Measurements from ENCODE around the gene GPR152.
"Not testable (repeated sequence)": the region's sequence is repeated elsewhere in the genome, so short reads cannot be mapped to it uniquely, and the experiment has no call there.

Gene GPR152

GRCh38 chr11:67439321-67440228 lies 13.0 kb downstream of the GPR152 start:
- no peak for DNase-seq

GRCh38 chr11:67438158-67438902 lies 14.2 kb downstream of the GPR152 start:
- DNase-seq: no peak

- DNase-seq: no peak
Observed at GRCh38 chr11:67437809-67438157, 14.7 kb downstream of the GPR152 start.

GRCh38 chr11:67437082-67437808 lies 15.3 kb downstream of the GPR152 start, which contains the start of gene PTPRCAP:
Gene PTPRCAP (minus strand): TSS chr11:67437682. CDS start chr11:67437619, 63 bp downstream.
- DNase-seq: no peak

GRCh38 chr11:67436459-67437081 lies 16.0 kb downstream of the GPR152 start:
- no peak for DNase-seq

GRCh38 chr11:67435727-67436458 lies 16.6 kb downstream of the GPR152 start:
- no peak for DNase-seq

- DNase-seq: no peak
Observed at GRCh38 chr11:67435031-67435726, 17.4 kb downstream of the GPR152 start.

- no peak for DNase-seq
Observed at GRCh38 chr11:67434395-67434881, 18.1 kb downstream of the GPR152 start.

- DNase-seq: no peak
Observed at GRCh38 chr11:67433536-67434394, 18.8 kb downstream of the GPR152 start.

- DNase-seq: no peak
Observed at GRCh38 chr11:67432655-67433349, 19.7 kb downstream of the GPR152 start.

GRCh38 chr11:67431346-67432249 lies 20.9 kb downstream of the GPR152 start:
- DNase-seq: no peak

- DNase-seq: no peak
Observed at GRCh38 chr11:67429722-67430121, 22.8 kb downstream of the GPR152 start.

GRCh38 chr11:67429038-67429668 lies 23.4 kb downstream of the GPR152 start:
- DNase-seq: no peak

GRCh38 chr11:67428052-67429001 lies 24.2 kb downstream of the GPR152 start, which contains the start of gene RPS6KB2:
Gene RPS6KB2 (plus strand): TSS chr11:67428494. CDS start chr11:67428546, 52 bp downstream.
- peak; percentile 99 for DNase-seq

GRCh38 chr11:67427364-67427859 lies 25.1 kb downstream of the GPR152 start:
- DNase-seq: not testable (repeated sequence)

GRCh38 chr11:67423891-67424613 lies 28.5 kb downstream of the GPR152 start:
- no peak for DNase-seq
